Stimulated activated CD4-positive, alpha-beta T cell treated with anti-CD3 and anti-CD28 coated beads, Interleukin-12 subunit alpha, Interleukin-12 subunit beta, amount 100 ng/mL, for 48 hours (primary cell): ENCODE results near the gene HNRNPC.
"Not testable (repeated sequence)": the region's sequence is repeated elsewhere in the genome, so short reads cannot be mapped to it uniquely, and the experiment has no call there.

Experiments
- DNase-seq, 3 donors: peaks; one replicate each; pipeline ENCODE4 v3.0.0-alpha.2; 2020; ENCODE audit warnings: low read depth in 2 of 3, low spot score in 1 of 3

HNRNPC gene

GRCh38 chr14:21248338-21248737, 20.9 kb downstream of the HNRNPC start:
- no peak for DNase-seq

- DNase-seq = no peak
Observed at GRCh38 chr14:21245813-21246212, 23.4 kb downstream of the HNRNPC start.

- DNase-seq = no peak
Observed at GRCh38 chr14:21244544-21244943, 24.7 kb downstream of the HNRNPC start.

GRCh38 chr14:21241218-21241819, 27.9 kb downstream of the HNRNPC start:
- no peak for DNase-seq

- no peak for DNase-seq
Observed at GRCh38 chr14:21240417-21240816, 28.8 kb downstream of the HNRNPC start.

GRCh38 chr14:21238823-21239518, 30.3 kb downstream of the HNRNPC start:
- no peak for DNase-seq

GRCh38 chr14:21236948-21237797, 32.1 kb downstream of the HNRNPC start:
- DNase-seq = no peak

GRCh38 chr14:21234112-21234511, 35.1 kb downstream of the HNRNPC start:
- no peak for DNase-seq

- DNase-seq = no peak
Observed at GRCh38 chr14:21233457-21234076, 35.7 kb downstream of the HNRNPC start.

GRCh38 chr14:21231020-21231652, 38.1 kb downstream of the HNRNPC start:
- no peak for DNase-seq

- no peak for DNase-seq
Observed at GRCh38 chr14:21229821-21230220, 39.4 kb downstream of the HNRNPC start.

- no peak for DNase-seq
Observed at GRCh38 chr14:21227981-21228380, 41.3 kb downstream of the HNRNPC start.

GRCh38 chr14:21227150-21227549, 42.1 kb downstream of the HNRNPC start:
- DNase-seq = no peak

- no peak for DNase-seq
Observed at GRCh38 chr14:21226467-21226866, 42.8 kb downstream of the HNRNPC start.

GRCh38 chr14:21225164-21225563, 44.1 kb downstream of the HNRNPC start:
- not testable (repeated sequence) for DNase-seq

- no peak for DNase-seq
Observed at GRCh38 chr14:21220874-21221477, 48.3 kb downstream of the HNRNPC start.

- no peak for DNase-seq
Observed at GRCh38 chr14:21219561-21220111, 49.6 kb downstream of the HNRNPC start.

- DNase-seq = no peak
Observed at GRCh38 chr14:21219120-21219519, 50.1 kb downstream of the HNRNPC start.

GRCh38 chr14:21215879-21216251, 53.4 kb downstream of the HNRNPC start:
- no peak for DNase-seq

- DNase-seq = no peak
Observed at GRCh38 chr14:21215130-21215878, 53.9 kb downstream of the HNRNPC start.
